Omental fat pad (tissue), 4 donors: Measurements from ENCODE around the gene LAT. TPM values are rescaled to one million over a fixed set of nuclear protein-coding genes. Genes with fewer than 3 reads are reported as not detected.

Experiments used
- ATAC-seq: fragments of 150-250 bp; one replicate; pipeline ENCODE4 v1.9.1; 2016; ENCODE audit warnings: mild to moderate bottlenecking, moderate library complexity; ENCODE audit not compliant: low FRiP score
- DNase-seq: peaks from one replicate; pipeline ENCODE4 v3.0.0-alpha.2; 2019; ENCODE audit warnings: low spot score
- CTCF ChIP-seq, 3 donors: fragments of 450-650 bp; IDR thresholded peaks; one replicate each; pipeline ENCODE4 v1.5.1; 2016 to 2017; ENCODE audit warnings: antibody characterized with exemption in 3 of 3, mild to moderate bottlenecking in 3 of 3, moderate library complexity in 2 of 3
- total RNA-seq, 4 donors: library from RNA; depleted of rRNA; stranded (reverse); fragments of >200 nt; gene quantifications; one replicate each; pipeline ENCODE4 v1.1.0, GENCODE V29; 2016

LAT gene
- total RNA-seq, 4 donors from 2014 or later: 1.4 to 8.5 (median 6.8) TPM

- TF ChIP-seq CTCF (IDR thresholded peaks at IDR 0.05): no peak
- ATAC-seq (no peak), DNase-seq (no peak)
Observed at GRCh38 chr16:28980929-28981328, 3.9 kb upstream of the LAT start.

GRCh38 chr16:28981517-28981916 lies 3.3 kb upstream of the LAT start:
- DNase-seq (no peak), ATAC-seq (no peak)
- TF ChIP-seq CTCF (IDR thresholded peaks at IDR 0.05): no peak

- no peak for TF ChIP-seq CTCF (IDR thresholded peaks at IDR 0.05)
- DNase-seq: no peak
- no peak for ATAC-seq
Observed at GRCh38 chr16:28982418-28982817, 2.4 kb upstream of the LAT start.

- ATAC-seq (no peak), DNase-seq (no peak)
- no peak for TF ChIP-seq CTCF (IDR thresholded peaks at IDR 0.05)
Observed at GRCh38 chr16:28982949-28983348, 1.9 kb upstream of the LAT start.

- ATAC-seq: no peak
- DNase-seq: no peak
- no peak for TF ChIP-seq CTCF (IDR thresholded peaks at IDR 0.05)
Observed at GRCh38 chr16:28983644-28984043, 1.2 kb upstream of the LAT start.

- TF ChIP-seq CTCF (IDR thresholded peaks at IDR 0.05): no peak
- no peak for DNase-seq
- ATAC-seq: no peak
Observed at GRCh38 chr16:28984091-28984490, 761 bp upstream of the LAT start.

- no peak for TF ChIP-seq CTCF (IDR thresholded peaks at IDR 0.05)
- DNase-seq (no peak), ATAC-seq (no peak)
Observed at GRCh38 chr16:28985211-28986041, 574 bp downstream of the LAT start.
